Right cardiac atrium (tissue), 5 donors: Measurements from ENCODE around the gene SYNE4. TPM values are rescaled to one million over a fixed set of nuclear protein-coding genes. Genes with fewer than 3 reads are reported as not detected.

Experiments
- ATAC-seq, 2 donors: fragments of 200-7000 bp; cut with Tn5 transposase; one replicate each; pipeline versions ENCODE4 v1.8.0 to v1.9.1; 2020; ENCODE audit warnings: moderate library complexity in 2 of 2, mild to moderate bottlenecking in 1 of 2
- DNase-seq, 3 donors: peaks; one replicate each; pipeline ENCODE4 v3.0.0-alpha.2; 2020
- H3K27ac ChIP-seq: one replicate; pipeline ENCODE4 v1.5.1; 2013; ENCODE audit warnings: mild to moderate bottlenecking, low read length, control low read depth, moderate library complexity
- H3K27me3 ChIP-seq: one replicate; pipeline ENCODE4 v1.6.1; 2013; ENCODE audit not compliant: control insufficient read depth, insufficient read depth
- H3K4me1 ChIP-seq: one replicate; pipeline ENCODE4 v1.6.1; 2013; ENCODE audit warnings: low read length; ENCODE audit not compliant: control insufficient read depth, insufficient read depth
- H3K4me3 ChIP-seq: one replicate; pipeline ENCODE4 v1.5.1; 2013; ENCODE audit warnings: low read length, control low read depth
- H3K9me3 ChIP-seq: one replicate; pipeline ENCODE4 v1.6.1; 2013; ENCODE audit warnings: low read length; ENCODE audit not compliant: control insufficient read depth
- WGBS: extraction: QIAGEN DNeasy Blood & Tissue Kit; methylation state at CpG from one replicate; pipeline ENCODE4 v1.1.7; 2013; 5-methylcytosine and 5-hydroxymethylcytosine counted together
- intact Hi-C, 4 donors: fragments of 100-400 bp; cut with DNase I; formaldehyde crosslinking; loops; one replicate each; pipeline versions ENCODE4 v1.11.0 to v1.14.0; 2022 to 2023
- polyA plus RNA-seq: library from polyadenylated mRNA; stranded (reverse); fragments of 200-250 nt; gene quantifications from one replicate; pipeline ENCODE4 v1.2.3, GENCODE V29; 2013
- total RNA-seq, 4 donors: library from RNA; stranded (reverse); fragmentation: NEBNext Ultra II Directional; extraction: Animal tissue kit (Norgen Biotek cat#: 25700); gene quantifications; one replicate each; pipeline ENCODE4 v1.2.1, GENCODE V29; 2021
- donor health status: healthy with polysubstance abuse.
- donor health status: DM: no; HTN: yes; CAD: no.
- donor health status: DM: no; HTN: no; CAD: no.
- donor health status: DM: no; HTN: yes; CAD: no; lungs with severe emphysema.
- donor health status: DM: yes; HTN: yes; CAD: no.

Gene SYNE4
- total and polyA plus RNA-seq, 5 donors: 0.12 to 0.25 (median 0.16) TPM; not detected in 1

DNA sequence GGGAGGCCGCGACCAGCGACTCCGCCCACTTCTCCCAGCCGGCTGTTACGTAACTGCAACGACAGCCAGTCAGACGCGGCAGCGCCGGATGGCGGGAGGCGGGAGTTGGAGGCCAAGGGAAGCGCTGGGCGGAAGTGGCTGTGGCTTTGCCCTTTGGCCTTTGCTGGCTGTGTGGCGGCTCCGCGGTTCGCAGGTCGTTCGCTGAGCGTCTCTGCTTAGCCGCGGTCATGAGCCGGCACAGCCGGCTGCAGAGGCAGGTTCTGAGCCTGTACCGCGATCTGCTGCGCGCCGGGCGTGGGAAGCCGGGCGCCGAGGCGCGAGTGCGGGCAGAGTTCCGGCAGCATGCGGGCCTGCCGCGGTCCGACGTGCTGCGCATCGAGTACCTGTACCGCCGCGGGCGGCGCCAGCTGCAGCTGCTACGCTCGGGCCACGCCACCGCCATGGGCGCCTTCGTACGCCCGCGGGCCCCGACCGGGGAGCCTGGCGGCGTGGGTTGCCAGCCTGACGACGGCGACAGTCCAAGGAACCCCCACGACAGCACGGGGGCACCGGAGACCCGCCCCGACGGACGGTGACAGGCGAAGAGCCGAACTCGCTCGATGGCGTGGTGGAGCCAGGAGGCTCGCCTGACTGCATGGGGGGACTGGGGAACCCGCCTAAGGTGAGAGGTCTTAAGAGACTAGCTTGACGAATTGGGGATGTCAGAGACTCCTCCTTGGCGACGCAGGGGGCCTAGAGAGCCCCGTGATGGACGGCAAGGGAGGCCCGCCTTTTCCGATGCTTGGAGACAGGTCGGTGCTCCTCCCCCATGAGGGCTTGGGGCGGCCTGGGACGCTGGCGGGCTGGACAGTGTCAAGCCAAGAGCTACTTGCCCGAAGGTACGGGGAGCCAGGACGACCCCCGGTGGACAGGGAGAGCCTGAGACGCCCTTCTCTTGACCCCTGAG is 13.3 kb downstream of the SYNE4 start, which contains the start of gene SDHAF1:
Gene SDHAF1 (plus strand): TSS at position 141 of the 946 bp plus-strand sequence. CDS start 87 bp downstream, at position 228.
- Histone ChIP-seq H3K9me3 (no peaks in the 10 kb centered on the region), H3K27me3 (no peaks in the 10 kb centered on the region), H3K4me1 (peaks cover 4% of the 10 kb centered on the region), H3K27ac (peak within 1 kb of the TSS; percentile 84), H3K4me3 (peak within 1 kb of the TSS; percentile 73)
- intact Hi-C loops: loop anchor here in 1 of 4 donors (10.0 kb wide), 1 partner anchor 119 kb away; the partner anchor contains the start of genes OVOL3, POLR2I and TBCB
- ATAC-seq (peak; percentile 95 to 96), DNase-seq (peak; percentile 98 to 99 (median 99))
- WGBS: under 1% methylated on average over 97 of the region's 97 CpGs

GRCh38 chr19:35993923-35994598 is 14.6 kb downstream of the SYNE4 start:
- Histone ChIP-seq H3K9me3 (no peaks in the 10 kb centered on the region), H3K4me3 (peak overlapping the region; percentile 73), H3K27ac (no peak overlapping the region), H3K4me1 (peaks cover 2% of the 10 kb centered on the region), H3K27me3 (no peaks in the 10 kb centered on the region)
- intact Hi-C loops: loop anchor here in 1 of 4 donors (10.0 kb wide), 1 partner anchor 121 kb away; the partner anchor contains the start of genes OVOL3, POLR2I and TBCB
- 30% methylated on average over 49 of the region's 49 CpGs for WGBS
- ATAC-seq (peak; percentile 35 to 41), DNase-seq (peak; percentile 33 to 75 (median 73))

- ATAC-seq: no peak
- Histone ChIP-seq H3K4me1 (no peaks in the 10 kb centered on the region), H3K9me3 (no peaks in the 10 kb centered on the region), H3K27ac (no peak overlapping the region), H3K4me3 (no peak overlapping the region), H3K27me3 (no peaks in the 10 kb centered on the region)
- 92% methylated on average over 8 of the region's 8 CpGs for WGBS
- intact Hi-C loops: loop anchor here in 1 of 4 donors (10.0 kb wide), 1 partner anchor 122 kb away; the partner anchor contains the start of genes OVOL3, POLR2I and TBCB
- no peak for DNase-seq
Observed at GRCh38 chr19:35992907-35993765, 15.5 kb downstream of the SYNE4 start.

- DNase-seq (no peak), ATAC-seq (no peak)
- Histone ChIP-seq H3K9me3 (no peaks in the 10 kb centered on the region), H3K27me3 (no peaks in the 10 kb centered on the region), H3K4me3 (no peak overlapping the region), H3K27ac (no peak overlapping the region), H3K4me1 (no peaks in the 10 kb centered on the region)
- WGBS: 72% methylated on average over 7 of the region's 7 CpGs
- intact Hi-C loops: loop anchor here in 1 of 4 donors (10.0 kb wide), 1 partner anchor 123 kb away; the partner anchor contains the start of genes OVOL3, POLR2I and TBCB
Observed at GRCh38 chr19:35991731-35992450, 16.7 kb downstream of the SYNE4 start.

DNA sequence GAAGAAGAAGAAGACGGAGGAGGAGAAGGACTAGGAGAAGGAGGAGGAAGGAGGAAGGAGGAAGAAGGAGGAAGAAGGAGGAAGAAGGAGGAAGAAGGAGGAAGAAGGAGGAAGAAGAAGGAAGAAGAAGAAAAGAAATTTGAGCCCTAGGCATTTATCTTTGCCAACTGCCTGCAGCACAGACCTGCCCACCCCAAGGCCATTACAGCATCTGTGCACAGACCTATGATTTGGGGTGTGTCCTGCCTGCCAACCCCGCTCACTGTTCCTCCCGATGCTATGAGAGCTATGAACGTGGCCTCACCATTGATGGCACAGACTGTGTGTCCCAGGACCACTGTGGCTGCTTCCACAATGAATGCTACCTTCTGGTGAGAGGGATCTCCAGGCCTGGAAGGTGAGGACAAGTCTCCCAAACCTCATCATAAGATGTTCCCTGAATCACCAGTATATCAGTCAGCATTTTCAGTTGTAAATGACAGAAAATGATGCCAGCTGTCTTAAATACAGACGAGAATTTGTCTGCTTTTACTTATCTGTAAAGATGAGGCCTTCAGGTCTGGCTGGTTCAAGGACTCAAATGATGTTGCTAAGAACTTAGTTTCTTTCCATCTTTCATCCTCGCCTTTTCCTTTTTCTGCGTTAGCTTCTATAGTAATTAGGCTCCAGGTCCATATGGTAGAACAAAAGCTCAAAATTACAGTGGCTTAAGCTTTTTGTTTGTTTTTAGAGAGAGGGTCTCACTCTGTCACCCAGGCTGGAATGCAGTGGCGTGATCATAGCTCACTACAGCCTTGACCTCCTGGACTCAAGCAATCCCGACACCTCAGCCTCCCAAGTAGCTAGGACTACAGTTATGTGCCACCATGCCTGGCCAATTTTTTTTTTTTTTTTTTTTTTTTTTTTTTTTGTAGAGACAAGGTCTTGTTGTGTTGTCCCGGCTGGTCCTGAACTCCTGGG is 17.6 kb downstream of the SYNE4 start:
- intact Hi-C loops: loop anchor here in 1 of 4 donors (10.0 kb wide), 1 partner anchor 124 kb away; the partner anchor contains the start of genes OVOL3, POLR2I and TBCB
- Histone ChIP-seq H3K27ac (no peak overlapping the region), H3K9me3 (no peaks in the 10 kb centered on the region), H3K27me3 (no peaks in the 10 kb centered on the region), H3K4me1 (no peaks in the 10 kb centered on the region), H3K4me3 (no peak overlapping the region)
- WGBS: 78% methylated on average over 10 of the region's 10 CpGs
- no peak for ATAC-seq
- no peak for DNase-seq

DNA sequence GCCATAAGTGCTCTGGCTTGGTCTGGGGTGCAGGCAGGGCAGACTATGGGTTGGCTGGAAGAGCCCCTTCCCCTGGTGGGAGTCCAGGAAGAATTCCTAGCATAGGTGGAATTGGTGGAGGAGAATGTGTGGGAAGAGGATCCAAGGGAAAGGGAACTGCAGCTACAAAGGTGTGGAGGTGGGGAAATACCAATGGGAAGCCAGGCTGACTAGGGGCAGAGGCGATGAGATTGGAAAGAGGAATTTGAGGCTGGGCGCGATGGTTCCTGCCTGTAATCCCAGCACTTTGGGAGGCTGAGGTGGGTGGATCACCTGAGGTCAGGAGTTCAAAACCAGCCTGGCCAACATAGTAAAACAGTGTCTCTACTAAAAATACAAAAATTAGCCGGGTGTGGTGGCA is 18.5 kb downstream of the SYNE4 start:
- H3K27me3 ChIP-seq: no peaks in the 10 kb centered on the region
- H3K4me1 ChIP-seq: no peaks in the 10 kb centered on the region
- WGBS: 89% methylated on average over 4 of the region's 4 CpGs
- H3K4me3 ChIP-seq: no peak overlapping the region
- no peak for DNase-seq
- no peak overlapping the region for H3K27ac ChIP-seq
- intact Hi-C loops: loop anchor here in 1 of 4 donors (10.0 kb wide), 1 partner anchor 125 kb away; the partner anchor contains the start of genes OVOL3, POLR2I and TBCB
- H3K9me3 ChIP-seq: no peaks in the 10 kb centered on the region
- no peak for ATAC-seq

DNA sequence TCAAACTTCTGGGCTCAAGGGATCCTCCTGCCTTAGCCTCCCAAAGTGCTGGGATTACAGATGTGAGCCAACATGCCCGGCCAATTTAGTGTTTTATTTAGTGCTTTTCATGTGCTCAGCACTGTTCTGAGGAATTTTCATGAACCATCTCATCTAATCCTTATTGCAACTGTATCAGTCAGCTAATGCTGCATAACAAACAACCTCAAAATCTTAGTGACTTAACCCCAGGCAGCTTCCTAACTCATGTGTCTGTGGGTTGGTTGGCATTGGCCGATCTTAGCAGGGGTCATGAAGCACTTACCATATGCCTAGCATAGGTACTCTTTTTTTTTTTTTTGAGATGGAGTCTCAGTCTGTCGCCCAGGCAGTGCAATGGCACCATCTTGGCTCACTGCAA is 19.8 kb downstream of the SYNE4 start:
- no peaks in the 10 kb centered on the region for H3K4me1 ChIP-seq
- no peak for ATAC-seq

DNA sequence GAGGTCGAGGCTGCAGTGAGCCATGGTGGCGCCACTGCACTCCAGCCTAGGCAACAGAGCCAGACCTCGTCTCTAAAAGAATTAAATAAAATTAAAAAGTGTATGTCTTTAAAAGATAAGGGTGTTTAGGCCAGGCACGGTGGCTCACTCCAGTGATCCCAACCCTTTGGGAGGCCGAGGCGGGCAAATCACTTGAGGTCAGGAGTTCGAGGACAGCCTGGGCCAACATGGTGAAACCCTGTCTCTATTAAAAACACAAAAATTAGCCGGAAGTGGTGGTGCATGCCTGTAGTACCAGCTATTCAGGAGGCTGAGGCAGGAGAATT is 21.1 kb downstream of the SYNE4 start:
- intact Hi-C loops: no loop called here
- no peaks in the 10 kb centered on the region for H3K27me3 ChIP-seq
- no peaks in the 10 kb centered on the region for H3K4me1 ChIP-seq
- H3K27ac ChIP-seq: no peak overlapping the region
- no peak overlapping the region for H3K4me3 ChIP-seq
- no peaks in the 10 kb centered on the region for H3K9me3 ChIP-seq
- 31% methylated on average over 8 of the region's 8 CpGs for WGBS
- DNase-seq (no peak), ATAC-seq (no peak)

More for the DNA sequence above, 19.8 kb downstream of the SYNE4 start:
- no peak for DNase-seq
- Histone ChIP-seq H3K27me3 (no peaks in the 10 kb centered on the region), H3K9me3 (no peaks in the 10 kb centered on the region), H3K27ac (no peak overlapping the region), H3K4me3 (no peak overlapping the region)
- WGBS: 89% methylated on average over 3 of the region's 3 CpGs
- intact Hi-C loops: no loop called here
